Measurements from ENCODE around the gene PAFAH1B2. TPM values are rescaled to one million over a fixed set of nuclear protein-coding genes. Genes with fewer than 3 reads are reported as not detected.
"Not testable (repeated sequence)": the region's sequence is repeated elsewhere in the genome, so short reads cannot be mapped to it uniquely, and the experiment has no call there.

Gene PAFAH1B2
- total RNA-seq, 1 donor from 2014 or later, result 226 TPM

DNA sequence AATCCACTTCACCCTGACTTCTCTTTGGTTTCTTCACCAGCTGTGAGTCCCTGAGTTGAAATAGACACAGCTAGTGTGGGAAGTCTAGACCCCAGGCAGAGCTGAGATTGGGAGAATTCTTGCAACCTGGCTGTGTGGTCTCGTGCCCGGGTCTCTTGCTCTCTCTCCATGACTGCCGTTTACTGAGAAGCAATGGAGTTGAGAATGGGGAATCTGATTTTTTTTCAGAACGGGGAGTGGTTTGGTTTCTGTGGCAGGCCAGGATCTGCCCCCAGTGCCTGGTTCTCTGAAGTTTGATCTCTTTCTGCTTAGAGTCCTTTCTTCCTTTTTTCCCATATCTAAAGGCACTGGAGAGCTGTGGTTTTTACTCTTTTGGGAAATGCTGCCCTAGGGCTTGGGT lies 35.9 kb downstream of the PAFAH1B2 start:
- Histone ChIP-seq H3K4me3 (ENCODE audit: low read depth, low read length) (peak overlapping the region; percentile 77), H3K36me3 (ENCODE audit: control insufficient read depth, insufficient read depth, low read length) (peaks cover 4% of the 10 kb centered on the region), H3K27me3 (ENCODE audit: control insufficient read depth, insufficient read depth, low read length) (no peaks in the 10 kb centered on the region)
- DNase-seq (ENCODE audit: low read depth) (no peak), FAIRE-seq (no peak)
- TF ChIP-seq CTCF (IDR thresholded peaks at IDR 0.05; ENCODE audit: insufficient read depth, low read length, severe bottlenecking), result no peak

GRCh38 chr11:117180661-117181585 lies 36.8 kb downstream of the PAFAH1B2 start:
- peak; percentile 88 for TF ChIP-seq CTCF (IDR thresholded peaks at IDR 0.05; ENCODE audit: insufficient read depth, low read length, severe bottlenecking)
- Histone ChIP-seq H3K36me3 (ENCODE audit: control insufficient read depth, insufficient read depth, low read length) (peaks cover 4% of the 10 kb centered on the region), H3K4me3 (ENCODE audit: low read depth, low read length) (no peak overlapping the region), H3K27me3 (ENCODE audit: control insufficient read depth, insufficient read depth, low read length) (no peaks in the 10 kb centered on the region)
- peak; percentile 58 for DNase-seq (ENCODE audit: low read depth)
- FAIRE-seq, result no peak

- DNase-seq (ENCODE audit: low read depth), result no peak
- Histone ChIP-seq H3K27me3 (ENCODE audit: control insufficient read depth, insufficient read depth, low read length) (no peaks in the 10 kb centered on the region), H3K4me3 (ENCODE audit: low read depth, low read length) (no peak overlapping the region), H3K36me3 (ENCODE audit: control insufficient read depth, insufficient read depth, low read length) (peaks cover 7% of the 10 kb centered on the region)
- no peak for FAIRE-seq
- no peak for TF ChIP-seq CTCF (IDR thresholded peaks at IDR 0.05; ENCODE audit: insufficient read depth, low read length, severe bottlenecking)
These were observed 37.8 kb downstream of the PAFAH1B2 start for GRCh38 chr11:117181586-117182550.

DNA sequence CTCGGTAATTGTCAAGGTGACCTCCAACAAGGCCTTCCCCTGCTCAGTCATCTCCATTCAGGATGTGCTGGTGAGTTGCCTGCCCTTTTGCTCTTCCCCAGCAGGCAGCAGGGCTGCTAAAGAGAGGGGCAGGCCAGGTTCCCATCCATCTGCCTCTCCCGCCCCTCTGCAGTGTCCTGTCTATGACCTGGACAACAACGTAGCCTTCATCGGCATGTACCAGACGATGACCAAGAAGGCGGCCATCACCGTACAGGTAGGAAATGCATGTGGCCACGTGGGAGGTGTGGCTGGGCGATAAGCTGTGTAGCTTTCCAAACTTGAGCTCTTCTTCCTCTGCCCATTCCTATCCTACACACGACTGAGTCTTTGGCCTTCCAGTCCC lies 38.5 kb downstream of the PAFAH1B2 start:
- DNase-seq (ENCODE audit: low read depth) (no peak), FAIRE-seq (no peak)
- no peaks in the 10 kb centered on the region for H3K27me3 ChIP-seq (ENCODE audit: control insufficient read depth, insufficient read depth, low read length)
- H3K4me3 ChIP-seq (ENCODE audit: low read depth, low read length), result no peak overlapping the region
- H3K36me3 ChIP-seq (ENCODE audit: control insufficient read depth, insufficient read depth, low read length), result peaks cover 7% of the 10 kb centered on the region
- TF ChIP-seq CTCF (IDR thresholded peaks at IDR 0.05; ENCODE audit: insufficient read depth, low read length, severe bottlenecking), result no peak

DNA sequence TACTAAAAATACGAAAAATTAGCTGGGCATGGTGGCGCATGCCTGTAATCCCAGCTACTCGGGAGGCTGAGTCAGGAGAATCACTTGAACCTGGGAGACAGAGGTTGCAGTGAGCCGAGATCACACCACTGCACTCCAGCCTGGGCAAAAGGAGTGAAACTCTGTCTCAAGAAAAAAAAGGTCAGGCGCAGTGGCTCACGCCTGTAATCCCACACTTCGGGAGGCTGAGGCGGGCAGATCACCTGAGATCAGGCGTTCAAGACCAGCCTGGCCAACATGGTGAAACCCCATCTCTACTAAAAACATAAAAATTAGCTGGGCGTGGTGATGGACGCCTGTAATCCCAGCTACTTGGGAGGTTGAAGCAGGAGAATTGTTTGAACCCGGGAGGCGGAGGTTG lies 39.1 kb downstream of the PAFAH1B2 start:
- H3K27me3 ChIP-seq (ENCODE audit: control insufficient read depth, insufficient read depth, low read length); DNase-seq (ENCODE audit: low read depth); H3K36me3 ChIP-seq (ENCODE audit: control insufficient read depth, insufficient read depth, low read length); H3K4me3 ChIP-seq (ENCODE audit: low read depth, low read length); FAIRE-seq: not testable (repeated sequence)
